DMS153 (cell line): ENCODE data around the gene G3BP1.
A peak's percentile ranks its signal among the peaks of the same experiment; 100 is the strongest.
"Not testable (repeated sequence)": the region's sequence is repeated elsewhere in the genome, so short reads cannot be mapped to it uniquely, and the experiment has no call there.

Source experiments
- DNase-seq: peaks from one replicate; lab custom pipeline; 2025; lab: John Stamatoyannopoulos, UW

Gene G3BP1

GRCh38 chr5:151771259-151772028 lies at the start of gene G3BP1:
TSS of gene G3BP1 (plus strand) at chr5:151771954. CDS start at chr5:151786621, 14,667 bp downstream.
- peak; percentile 99 for DNase-seq

- DNase-seq = no peak
These were observed 49.2 kb upstream of the G3BP1 start for GRCh38 chr5:151722546-151722945.

- no peak for DNase-seq
These were observed 47.4 kb upstream of the G3BP1 start for GRCh38 chr5:151724360-151724759.

- DNase-seq = not testable (repeated sequence)
These were observed 42.2 kb upstream of the G3BP1 start for GRCh38 chr5:151729597-151729996.

GRCh38 chr5:151730381-151730780 lies 41.4 kb upstream of the G3BP1 start:
- no peak for DNase-seq

GRCh38 chr5:151733358-151734063 lies 38.2 kb upstream of the G3BP1 start:
- DNase-seq = no peak

- DNase-seq = no peak
These were observed 37.7 kb upstream of the G3BP1 start for GRCh38 chr5:151734064-151734408.

GRCh38 chr5:151735646-151736045 lies 36.1 kb upstream of the G3BP1 start:
- DNase-seq = no peak

- DNase-seq = no peak
These were observed 34.3 kb upstream of the G3BP1 start for GRCh38 chr5:151737431-151737830.

- no peak for DNase-seq
These were observed 33.5 kb upstream of the G3BP1 start for GRCh38 chr5:151738125-151738848.

- no peak for DNase-seq
These were observed 32.4 kb upstream of the G3BP1 start for GRCh38 chr5:151739395-151739794.

- DNase-seq = no peak
These were observed 31.8 kb upstream of the G3BP1 start for GRCh38 chr5:151739939-151740335.

GRCh38 chr5:151740336-151740942 lies 31.3 kb upstream of the G3BP1 start:
- DNase-seq = no peak

GRCh38 chr5:151740958-151741373 lies 30.8 kb upstream of the G3BP1 start:
- DNase-seq = no peak

GRCh38 chr5:151741678-151742423 lies 29.9 kb upstream of the G3BP1 start:
- no peak for DNase-seq

GRCh38 chr5:151742870-151743294 lies 28.9 kb upstream of the G3BP1 start:
- peak; percentile 1 for DNase-seq

- DNase-seq = no peak
These were observed 28.2 kb upstream of the G3BP1 start for GRCh38 chr5:151743530-151743929.

- no peak for DNase-seq
These were observed 26.6 kb upstream of the G3BP1 start for GRCh38 chr5:151745071-151745705.

- DNase-seq = no peak
These were observed 21.6 kb upstream of the G3BP1 start for GRCh38 chr5:151750121-151750520.

- no peak for DNase-seq
These were observed 20.7 kb upstream of the G3BP1 start for GRCh38 chr5:151751091-151751490.

- DNase-seq = no peak
These were observed 20.2 kb upstream of the G3BP1 start for GRCh38 chr5:151751593-151751992.
